ENCODE measurements around the gene SYNDIG1L.
"Not testable (repeated sequence)": the region's sequence is repeated elsewhere in the genome, so short reads cannot be mapped to it uniquely, and the experiment has no call there.

The SYNDIG1L gene

DNA sequence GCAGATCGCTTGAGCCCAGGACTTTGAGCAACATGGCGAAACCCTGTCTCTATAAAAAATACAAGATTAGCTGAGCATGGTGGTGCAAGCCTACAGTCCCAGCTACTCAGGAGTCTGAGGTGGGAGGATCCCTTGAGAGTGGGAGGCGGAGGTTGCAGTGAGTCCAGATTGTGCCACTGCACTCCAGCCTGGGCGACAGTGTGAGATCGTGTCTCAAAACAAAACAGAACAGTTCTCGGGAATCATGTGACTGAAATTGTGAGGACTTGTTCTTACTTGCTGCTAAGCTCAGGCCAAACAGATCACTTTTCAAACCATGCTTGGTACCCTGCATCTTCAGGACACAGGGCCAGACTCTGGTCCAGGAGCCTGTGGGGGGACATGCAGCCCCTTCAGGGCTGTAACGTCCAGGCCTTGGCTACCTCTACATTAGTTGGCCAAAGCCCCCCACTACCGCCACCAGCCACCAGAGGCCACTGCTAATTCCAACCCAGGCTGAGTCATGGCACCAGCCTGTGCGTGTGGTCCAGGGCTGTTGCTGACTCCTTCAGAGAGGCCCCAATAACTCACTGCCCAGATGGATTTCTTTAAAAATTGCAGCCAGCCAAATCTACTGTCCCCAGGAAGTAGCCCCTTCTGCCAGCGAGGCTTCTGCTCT lies 33.4 kb upstream of the SYNDIG1L start:
- H3K4me1 ChIP-seq (ENCODE audit: control insufficient read depth, insufficient read depth, low read length, poor library complexity, severe bottlenecking): no peaks in the 10 kb centered on the region
- no peaks in the 10 kb centered on the region for H3K36me3 ChIP-seq (ENCODE audit: control insufficient read depth, insufficient read depth, low read length)
- WGBS, 2 experiments (ENCODE audit: insufficient coverage in 2 of 2): 76 to 83% methylated on average over 6 to 9 of the region's 10 CpGs

GRCh38 chr14:74457565-74457895 lies 31.5 kb upstream of the SYNDIG1L start:
- no peaks in the 10 kb centered on the region for H3K4me1 ChIP-seq (ENCODE audit: control insufficient read depth, insufficient read depth, low read length, poor library complexity, severe bottlenecking)
- H3K4me3 ChIP-seq (ENCODE audit: extremely low read depth, insufficient read depth, low read length, poor library complexity, severe bottlenecking): no peak overlapping the region
- H3K27ac ChIP-seq (ENCODE audit: low read depth, low read length, severe bottlenecking): no peak overlapping the region
- peaks cover 7% of the 10 kb centered on the region for H3K9me3 ChIP-seq (ENCODE audit: control insufficient read depth, low read length)
- no peaks in the 10 kb centered on the region for H3K36me3 ChIP-seq (ENCODE audit: control insufficient read depth, insufficient read depth, low read length)
- 84 to 100% methylated on average over 3 to 4 of the region's 4 CpGs for WGBS, 2 experiments (ENCODE audit: insufficient coverage in 2 of 2)

More for the DNA sequence above, 33.4 kb upstream of the SYNDIG1L start:
- H3K4me3 ChIP-seq (ENCODE audit: extremely low read depth, insufficient read depth, low read length, poor library complexity, severe bottlenecking): no peak overlapping the region
- H3K9me3 ChIP-seq (ENCODE audit: control insufficient read depth, low read length): peaks cover 7% of the 10 kb centered on the region
- no peak overlapping the region for H3K27ac ChIP-seq (ENCODE audit: low read depth, low read length, severe bottlenecking)

GRCh38 chr14:74456684-74457564 lies 30.9 kb upstream of the SYNDIG1L start:
- Histone ChIP-seq H3K27ac (ENCODE audit: low read depth, low read length, severe bottlenecking) (no peak overlapping the region), H3K4me3 (ENCODE audit: extremely low read depth, insufficient read depth, low read length, poor library complexity, severe bottlenecking) (no peak overlapping the region), H3K36me3 (ENCODE audit: control insufficient read depth, insufficient read depth, low read length) (no peaks in the 10 kb centered on the region), H3K4me1 (ENCODE audit: control insufficient read depth, insufficient read depth, low read length, poor library complexity, severe bottlenecking) (no peaks in the 10 kb centered on the region), H3K9me3 (ENCODE audit: control insufficient read depth, low read length) (peaks cover 7% of the 10 kb centered on the region)
- WGBS, 2 experiments (ENCODE audit: insufficient coverage in 2 of 2): 89 to 91% methylated on average over 16 to 17 of the region's 17 CpGs

- 97 to 100% methylated on average over 3 to 4 of the region's 5 CpGs for WGBS, 2 experiments (ENCODE audit: insufficient coverage in 2 of 2)
- H3K4me3 ChIP-seq (ENCODE audit: extremely low read depth, insufficient read depth, low read length, poor library complexity, severe bottlenecking); H3K27ac ChIP-seq (ENCODE audit: low read depth, low read length, severe bottlenecking); H3K9me3 ChIP-seq (ENCODE audit: control insufficient read depth, low read length); H3K4me1 ChIP-seq (ENCODE audit: control insufficient read depth, insufficient read depth, low read length, poor library complexity, severe bottlenecking); H3K36me3 ChIP-seq (ENCODE audit: control insufficient read depth, insufficient read depth, low read length): not testable (repeated sequence)
These were observed 28.4 kb upstream of the SYNDIG1L start for GRCh38 chr14:74454397-74454796.

- Histone ChIP-seq H3K27ac (ENCODE audit: low read depth, low read length, severe bottlenecking) (no peak overlapping the region), H3K36me3 (ENCODE audit: control insufficient read depth, insufficient read depth, low read length) (no peaks in the 10 kb centered on the region), H3K4me1 (ENCODE audit: control insufficient read depth, insufficient read depth, low read length, poor library complexity, severe bottlenecking) (no peaks in the 10 kb centered on the region), H3K9me3 (ENCODE audit: control insufficient read depth, low read length) (no peaks in the 10 kb centered on the region), H3K4me3 (ENCODE audit: extremely low read depth, insufficient read depth, low read length, poor library complexity, severe bottlenecking) (no peak overlapping the region)
- WGBS, 2 experiments (ENCODE audit: insufficient coverage in 2 of 2): 18% methylated on average over 1 of the region's 3 CpGs; no CpG with 5 or more reads in 1 of the 2 experiments
These were observed 18.9 kb upstream of the SYNDIG1L start for GRCh38 chr14:74444866-74445265.

DNA sequence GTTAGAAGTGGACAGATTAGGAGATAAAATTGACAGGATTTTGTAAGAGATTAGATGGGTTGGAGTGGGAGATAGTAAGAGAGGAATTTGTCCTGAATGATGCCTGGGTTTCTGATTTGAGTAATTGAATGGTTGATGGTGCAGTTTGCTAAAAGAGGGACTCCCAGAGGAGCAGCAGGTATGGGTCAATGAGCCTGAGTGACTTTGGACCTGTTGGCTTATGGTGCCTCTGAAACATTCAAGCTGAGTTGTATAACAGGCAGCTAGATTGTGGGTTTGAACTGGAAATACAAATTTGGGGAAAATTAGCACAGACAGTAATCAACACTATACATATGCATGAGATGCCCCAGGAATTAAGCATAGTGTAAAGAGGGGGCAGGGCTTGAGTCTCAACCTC lies 16.7 kb upstream of the SYNDIG1L start:
- Histone ChIP-seq H3K27ac (ENCODE audit: low read depth, low read length, severe bottlenecking) (no peak overlapping the region), H3K9me3 (ENCODE audit: control insufficient read depth, low read length) (no peaks in the 10 kb centered on the region), H3K4me1 (ENCODE audit: control insufficient read depth, insufficient read depth, low read length, poor library complexity, severe bottlenecking) (peaks cover 6% of the 10 kb centered on the region), H3K36me3 (ENCODE audit: control insufficient read depth, insufficient read depth, low read length) (no peaks in the 10 kb centered on the region), H3K4me3 (ENCODE audit: extremely low read depth, insufficient read depth, low read length, poor library complexity, severe bottlenecking) (no peak overlapping the region)

DNA sequence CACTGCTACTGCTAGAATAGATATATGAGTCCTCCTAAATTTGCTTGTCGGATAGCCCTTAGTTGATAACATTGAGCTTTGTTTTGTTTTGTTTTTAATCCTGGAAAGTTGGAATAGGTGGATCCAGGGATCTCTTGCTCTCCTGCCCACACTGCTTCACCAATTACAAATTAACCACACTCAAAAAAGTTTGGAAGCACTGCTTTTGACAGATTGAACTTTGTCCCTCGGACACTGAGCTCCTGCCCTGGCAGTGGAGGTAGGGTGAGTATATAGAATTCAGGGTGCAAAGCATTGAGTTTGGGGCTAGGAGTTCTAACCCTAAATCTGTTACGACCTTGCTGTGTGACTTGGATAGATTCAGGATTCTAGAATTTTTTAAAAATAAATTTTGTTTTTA lies 15.1 kb upstream of the SYNDIG1L start:
- H3K4me1 ChIP-seq (ENCODE audit: control insufficient read depth, insufficient read depth, low read length, poor library complexity, severe bottlenecking): peaks cover 6% of the 10 kb centered on the region
- H3K9me3 ChIP-seq (ENCODE audit: control insufficient read depth, low read length): no peaks in the 10 kb centered on the region
- no peaks in the 10 kb centered on the region for H3K36me3 ChIP-seq (ENCODE audit: control insufficient read depth, insufficient read depth, low read length)
- WGBS, 2 experiments (ENCODE audit: insufficient coverage in 2 of 2): no CpG with 5 or more reads among the region's 3 CpGs
- H3K4me3 ChIP-seq (ENCODE audit: extremely low read depth, insufficient read depth, low read length, poor library complexity, severe bottlenecking): no peak overlapping the region
- H3K27ac ChIP-seq (ENCODE audit: low read depth, low read length, severe bottlenecking): no peak overlapping the region

DNA sequence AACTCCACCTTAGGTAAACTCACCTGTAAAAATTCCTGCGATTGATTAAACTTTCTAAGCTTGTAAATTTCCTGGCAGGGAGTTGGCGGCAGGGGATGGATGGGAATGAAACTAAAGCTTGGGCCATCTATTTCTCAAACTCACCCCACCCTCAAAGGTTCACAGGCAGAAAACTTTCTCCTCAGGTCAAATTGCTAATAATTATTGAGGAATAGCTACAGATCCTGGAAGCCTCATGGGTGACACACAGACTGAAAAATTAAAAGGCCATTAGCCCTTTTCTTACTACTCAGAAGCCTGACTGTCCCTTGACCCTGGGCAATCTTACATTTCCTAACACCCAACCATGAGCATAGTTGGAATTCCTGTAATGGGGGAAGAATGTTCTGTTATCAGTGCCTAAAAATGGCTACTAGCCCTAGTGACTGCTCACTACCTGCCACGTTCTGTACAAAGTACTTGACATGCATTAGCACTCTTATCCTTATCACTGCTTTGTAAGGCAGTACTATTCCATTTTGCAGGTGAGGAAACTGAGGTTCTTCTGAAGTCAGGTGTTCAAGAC lies 12.4 kb upstream of the SYNDIG1L start:
- no peaks in the 10 kb centered on the region for H3K9me3 ChIP-seq (ENCODE audit: control insufficient read depth, low read length)
- H3K4me1 ChIP-seq (ENCODE audit: control insufficient read depth, insufficient read depth, low read length, poor library complexity, severe bottlenecking): peaks cover 6% of the 10 kb centered on the region
- WGBS, 2 experiments (ENCODE audit: insufficient coverage in 2 of 2): 100% methylated on average over 1 of the region's 3 CpGs
- no peaks in the 10 kb centered on the region for H3K36me3 ChIP-seq (ENCODE audit: control insufficient read depth, insufficient read depth, low read length)
- no peak overlapping the region for H3K4me3 ChIP-seq (ENCODE audit: extremely low read depth, insufficient read depth, low read length, poor library complexity, severe bottlenecking)
- no peak overlapping the region for H3K27ac ChIP-seq (ENCODE audit: low read depth, low read length, severe bottlenecking)

DNA sequence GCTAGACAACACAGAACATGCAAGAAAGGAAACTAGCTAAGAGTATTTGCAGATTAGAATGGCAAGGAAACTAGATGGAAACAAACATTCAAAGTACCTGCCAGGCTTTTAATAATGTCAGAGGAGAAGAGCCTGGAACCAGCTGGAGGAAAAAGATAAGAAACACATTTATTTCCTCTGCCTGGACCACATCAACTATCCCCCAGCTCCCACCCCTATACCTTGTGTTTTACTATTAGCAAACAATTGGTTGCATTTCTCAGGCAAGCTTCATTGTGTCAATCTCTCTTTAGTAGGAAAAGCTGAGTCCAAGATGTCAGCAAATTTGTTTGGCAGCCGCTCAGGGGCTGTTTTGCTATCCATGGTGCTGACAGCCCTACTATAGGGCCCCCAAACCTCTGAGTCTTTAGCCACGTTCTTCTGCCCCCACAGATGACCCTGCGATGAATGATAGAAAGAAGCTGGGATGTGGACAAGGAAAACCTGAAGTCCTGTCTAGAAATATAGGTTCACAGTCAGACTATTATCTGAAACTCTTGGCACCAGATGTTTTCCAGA lies 11.6 kb upstream of the SYNDIG1L start:
- no peaks in the 10 kb centered on the region for H3K9me3 ChIP-seq (ENCODE audit: control insufficient read depth, low read length)
- no peaks in the 10 kb centered on the region for H3K36me3 ChIP-seq (ENCODE audit: control insufficient read depth, insufficient read depth, low read length)
- WGBS, 2 experiments (ENCODE audit: insufficient coverage in 2 of 2): 33% methylated on average over 3 of the region's 3 CpGs; no CpG with 5 or more reads in 1 of the 2 experiments
- no peak overlapping the region for H3K4me3 ChIP-seq (ENCODE audit: extremely low read depth, insufficient read depth, low read length, poor library complexity, severe bottlenecking)
- H3K4me1 ChIP-seq (ENCODE audit: control insufficient read depth, insufficient read depth, low read length, poor library complexity, severe bottlenecking): peaks cover 6% of the 10 kb centered on the region
- no peak overlapping the region for H3K27ac ChIP-seq (ENCODE audit: low read depth, low read length, severe bottlenecking)

DNA sequence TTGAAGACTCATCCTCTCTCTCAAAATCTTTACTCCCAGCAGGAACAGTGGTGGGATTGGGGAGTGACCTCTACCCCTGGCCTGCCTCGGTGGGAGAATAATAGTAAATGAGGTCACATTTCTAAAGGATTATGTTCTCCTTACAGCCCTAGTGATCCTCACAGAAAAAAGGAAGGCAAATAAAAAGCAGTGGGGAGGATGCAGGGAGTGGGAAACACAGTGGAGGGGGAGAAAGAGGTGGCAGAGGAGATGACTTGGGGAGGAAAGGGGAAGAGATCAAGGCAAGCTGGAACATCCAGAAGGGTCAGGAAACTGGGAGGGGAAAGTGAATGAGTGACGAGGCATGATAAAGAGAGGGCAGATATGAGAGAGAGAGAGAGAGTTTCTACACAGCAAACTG lies 8.3 kb upstream of the SYNDIG1L start:
- no peak overlapping the region for H3K27ac ChIP-seq (ENCODE audit: low read depth, low read length, severe bottlenecking)
- no peaks in the 10 kb centered on the region for H3K9me3 ChIP-seq (ENCODE audit: control insufficient read depth, low read length)
- no peak overlapping the region for H3K4me3 ChIP-seq (ENCODE audit: extremely low read depth, insufficient read depth, low read length, poor library complexity, severe bottlenecking)
- H3K36me3 ChIP-seq (ENCODE audit: control insufficient read depth, insufficient read depth, low read length): no peaks in the 10 kb centered on the region
- peaks cover 6% of the 10 kb centered on the region for H3K4me1 ChIP-seq (ENCODE audit: control insufficient read depth, insufficient read depth, low read length, poor library complexity, severe bottlenecking)
- WGBS, 2 experiments (ENCODE audit: insufficient coverage in 2 of 2): 45 to 60% methylated on average over 1 of the region's 2 CpGs

Measured in mesodermal cell (in vitro differentiated cells).